Activated CD4-positive, alpha-beta T cell treated with anti-CD3 and anti-CD28 coated beads for 36 hours (primary cell): ENCODE results near the gene PDE3B. TPM values are rescaled to one million over a fixed set of nuclear protein-coding genes. Genes with fewer than 3 reads are reported as not detected.
A peak's percentile ranks its signal among the peaks of the same experiment; 100 is the strongest.

ENCODE experiments used
- ATAC-seq: fragments of 200-7000 bp; cut with Tn5 transposase; one replicate; pipeline ENCODE4 v1.10.0; 2021; ENCODE audit warnings: mild to moderate bottlenecking, moderate library complexity
- CTCF ChIA-PET: fragments of 350-600 bp; sonication (Branson Sonifier 250); formaldehyde crosslinking; loops from one replicate; lab custom pipeline; 2021; ENCODE audit warnings: antibody characterized with exemption; lab: Charles Lee
- POLR2A ChIA-PET: fragments of 350-600 bp; sonication (Branson Sonifier 250); formaldehyde crosslinking; loops from one replicate; lab custom pipeline; 2021; ENCODE audit warnings: antibody characterized with exemption, inconsistent platforms; lab: Charles Lee
- DNase-seq: peaks from one replicate; pipeline ENCODE4 v3.0.0-alpha.2; 2020
- H3K27ac Mint-ChIP-seq: one replicate; pipeline ENCODE4 v1.8.0; 2021; ENCODE audit warnings: mixed read lengths
- H3K27me3 Mint-ChIP-seq: one replicate; pipeline ENCODE4 v1.8.0; 2021; ENCODE audit warnings: mixed read lengths
- H3K36me3 Mint-ChIP-seq: one replicate; pipeline ENCODE4 v1.8.0; 2021; ENCODE audit warnings: low read depth, mixed read lengths
- H3K4me1 Mint-ChIP-seq: one replicate; pipeline ENCODE4 v1.8.0; 2021; ENCODE audit warnings: mixed read lengths
- H3K4me3 Mint-ChIP-seq: one replicate; pipeline ENCODE4 v1.8.0; 2021; ENCODE audit warnings: mild to moderate bottlenecking, moderate library complexity, mixed read lengths
- H3K9me3 Mint-ChIP-seq: one replicate; pipeline ENCODE4 v1.8.0; 2021; ENCODE audit warnings: low read depth, mixed read lengths
- intact Hi-C, 2 experiments: fragments of 100-400 bp; cut with DNase I in 1 of 2; cut with micrococcal nuclease in 1 of 2; formaldehyde crosslinking; loops; one replicate each; pipeline versions ENCODE4 v1.14.2 to v1.15.1; 2022 to 2024; cut with DNase I, micrococcal nuclease
- total RNA-seq, 2 experiments: library from RNA; stranded (reverse); gene quantifications; one replicate each; pipeline ENCODE4 v1.2.3, GENCODE V29; 2021

PDE3B gene
- total RNA-seq, 2 experiments from 2014 or later, result 24.7 to 25.8 TPM

- POLR2A ChIA-PET, result no interaction called here
- H3K36me3 Mint-ChIP-seq, result peaks cover 39% of the 10 kb centered on the region
- H3K4me1 Mint-ChIP-seq, result peaks cover 46% of the 10 kb centered on the region
- no peak overlapping the region for H3K27ac Mint-ChIP-seq
- ATAC-seq, result no peak
- intact Hi-C loops, result loop anchor here in 1 of 2 experiments (2.0 to 10.0 kb wide), 2 partner anchors 63 to 413 kb away; no protein-coding TSS in a partner anchor
- CTCF ChIA-PET, result interaction anchor here (0.7 kb wide), 1 partner anchor 15 kb away, joined by 3 read pairs; no protein-coding TSS in a partner anchor
- peaks cover 4% of the 10 kb centered on the region for H3K9me3 Mint-ChIP-seq
- no peaks in the 10 kb centered on the region for H3K27me3 Mint-ChIP-seq
- no peak for DNase-seq
- peak overlapping the region; percentile 75 for H3K4me3 Mint-ChIP-seq
Observed at GRCh38 chr11:14641801-14642200, 1.8 kb upstream of the PDE3B start.

DNA sequence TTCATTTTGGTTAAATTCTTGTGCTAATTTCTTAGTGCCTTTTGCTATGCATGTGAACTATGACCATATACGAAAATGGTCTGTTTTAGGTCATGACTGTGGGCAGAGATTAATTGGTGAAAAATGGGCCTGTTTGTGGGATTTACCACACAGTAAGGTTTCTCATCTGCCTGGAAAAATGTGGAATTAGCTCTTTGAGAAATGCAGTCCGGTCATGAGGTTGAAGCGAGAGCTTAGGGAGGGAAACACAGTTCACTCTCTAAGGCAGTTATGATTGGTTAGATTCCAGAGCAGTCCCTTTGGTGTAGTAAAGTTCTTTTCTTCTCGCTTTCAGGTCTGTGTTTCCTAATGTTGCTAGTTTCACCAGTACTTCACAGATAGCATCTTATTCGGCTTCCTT, 1.2 kb upstream of the PDE3B start:
- POLR2A ChIA-PET, result interaction anchor here (0.7 kb wide), 1 partner anchor 122 kb away, joined by 3 read pairs; the partner anchor contains the start of gene PSMA1
- DNase-seq, result no peak
- intact Hi-C loops, result loop anchor here in 1 of 2 experiments (2.0 to 10.0 kb wide), 2 partner anchors 64 to 412 kb away; no protein-coding TSS in a partner anchor
- peaks cover 35% of the 10 kb centered on the region for H3K36me3 Mint-ChIP-seq
- H3K27ac Mint-ChIP-seq, result peak overlapping the region; percentile 41
- peak overlapping the region; percentile 75 for H3K4me3 Mint-ChIP-seq
- no peak for ATAC-seq
- peaks cover 43% of the 10 kb centered on the region for H3K4me1 Mint-ChIP-seq
- H3K9me3 Mint-ChIP-seq, result no peaks in the 10 kb centered on the region
- H3K27me3 Mint-ChIP-seq, result no peaks in the 10 kb centered on the region
- CTCF ChIA-PET, result no interaction called here

DNA sequence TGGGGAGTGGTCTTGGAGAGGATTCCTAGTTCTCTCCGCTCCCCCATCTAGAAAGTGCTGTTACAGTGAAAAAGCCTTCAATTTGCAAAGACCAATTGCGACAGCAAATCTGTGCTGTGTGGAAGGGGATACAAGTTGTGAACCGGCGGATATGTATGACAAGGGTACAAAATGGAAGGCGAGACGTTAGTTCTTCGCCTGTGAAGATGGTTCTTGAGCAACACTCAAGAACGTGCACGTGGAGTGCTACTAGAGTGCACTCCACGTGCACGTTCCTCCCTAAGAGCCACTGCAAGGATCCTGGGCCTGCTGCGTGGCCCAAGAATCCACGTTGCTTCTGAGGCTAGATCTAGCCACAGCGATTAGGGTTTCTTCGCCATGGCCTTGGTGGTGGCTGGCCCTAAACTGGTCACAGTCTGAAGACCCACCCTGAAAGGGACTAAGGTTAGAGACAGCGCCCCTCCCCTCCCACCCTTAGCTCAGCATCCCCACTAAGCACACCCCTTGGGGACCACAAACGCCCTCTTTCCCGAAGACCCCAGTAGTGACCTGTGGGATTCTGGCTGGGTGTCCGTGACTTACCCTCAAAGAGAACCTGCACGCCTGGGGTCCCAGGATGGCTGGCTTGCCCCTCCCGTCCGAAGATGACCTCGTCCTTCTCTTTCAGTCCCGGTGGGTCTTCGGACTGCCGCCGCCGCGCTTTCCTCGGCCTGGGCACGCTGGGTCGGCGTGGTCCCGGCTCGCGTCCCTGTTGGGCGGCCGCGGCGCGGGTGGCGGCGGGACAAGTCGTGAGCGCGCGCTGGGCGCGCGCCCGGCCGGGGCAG, 519 bp upstream of the PDE3B start:
- H3K4me1 Mint-ChIP-seq, result peaks cover 46% of the 10 kb centered on the region
- no peak for ATAC-seq
- ChIA-PET CTCF (interaction anchor here (3.5 to 3.6 kb wide), 2 partner anchors 261 to 264 kb away, joined by 14 to 17 read pairs; no protein-coding TSS in a partner anchor), POLR2A (interaction anchor here (0.6 to 0.7 kb wide), 2 partner anchors 123 to 331 kb away, joined by 3 read pairs; partner anchors contain the start of gene PSMA1)
- H3K4me3 Mint-ChIP-seq, result peak overlapping the region; percentile 75
- peak overlapping the region; percentile 70 for H3K27ac Mint-ChIP-seq
- no peaks in the 10 kb centered on the region for H3K27me3 Mint-ChIP-seq
- DNase-seq, result peak; percentile 33
- intact Hi-C loops, result loop anchor here in 1 of 2 experiments (1.0 to 10.0 kb wide), 3 partner anchors 64 to 412 kb away; no protein-coding TSS in a partner anchor
- H3K9me3 Mint-ChIP-seq, result no peaks in the 10 kb centered on the region
- H3K36me3 Mint-ChIP-seq, result peaks cover 33% of the 10 kb centered on the region

DNA sequence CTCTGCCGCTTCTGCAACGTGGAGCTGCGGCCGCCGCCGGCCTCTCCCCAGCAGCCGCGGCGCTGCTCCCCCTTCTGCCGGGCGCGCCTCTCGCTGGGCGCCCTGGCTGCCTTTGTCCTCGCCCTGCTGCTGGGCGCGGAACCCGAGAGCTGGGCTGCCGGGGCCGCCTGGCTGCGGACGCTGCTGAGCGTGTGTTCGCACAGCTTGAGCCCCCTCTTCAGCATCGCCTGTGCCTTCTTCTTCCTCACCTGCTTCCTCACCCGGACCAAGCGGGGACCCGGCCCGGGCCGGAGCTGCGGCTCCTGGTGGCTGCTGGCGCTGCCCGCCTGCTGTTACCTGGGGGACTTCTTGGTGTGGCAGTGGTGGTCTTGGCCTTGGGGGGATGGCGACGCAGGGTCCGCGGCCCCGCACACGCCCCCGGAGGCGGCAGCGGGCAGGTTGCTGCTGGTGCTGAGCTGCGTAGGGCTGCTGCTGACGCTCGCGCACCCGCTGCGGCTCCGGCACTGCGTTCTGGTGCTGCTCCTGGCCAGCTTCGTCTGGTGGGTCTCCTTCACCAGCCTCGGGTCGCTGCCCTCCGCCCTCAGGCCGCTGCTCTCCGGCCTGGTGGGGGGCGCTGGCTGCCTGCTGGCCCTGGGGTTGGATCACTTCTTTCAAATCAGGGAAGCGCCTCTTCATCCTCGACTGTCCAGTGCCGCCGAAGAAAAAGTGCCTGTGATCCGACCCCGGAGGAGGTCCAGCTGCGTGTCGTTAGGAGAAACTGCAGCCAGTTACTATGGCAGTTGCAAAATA, 816 bp downstream of the PDE3B start:
- no peaks in the 10 kb centered on the region for H3K27me3 Mint-ChIP-seq
- peaks cover 51% of the 10 kb centered on the region for H3K4me1 Mint-ChIP-seq
- H3K36me3 Mint-ChIP-seq, result peaks cover 35% of the 10 kb centered on the region
- intact Hi-C loops, result loop anchor here (1.0 to 10.0 kb wide), 12 partner anchors 53 to 428 kb away; partner anchors contain the start of genes PSMA1 (in 2 of the 2), CALCB (in 1 of the 2) and COPB1 (in 1 of the 2)
- H3K9me3 Mint-ChIP-seq, result no peaks in the 10 kb centered on the region
- peak overlapping the region; percentile 89 for H3K27ac Mint-ChIP-seq
- peak overlapping the region; percentile 75 for H3K4me3 Mint-ChIP-seq
- POLR2A ChIA-PET, result interaction anchor here (0.6 to 1.9 kb wide), 11 partner anchors 9 to 262 kb away, joined by 3 to 7 read pairs (median 4); partner anchors contain the start of gene PSMA1
- DNase-seq, result peak; percentile 63
- CTCF ChIA-PET, result interaction anchor here (0.8 to 3.6 kb wide), 16 partner anchors 9 to 263 kb away, joined by 3 to 17 read pairs (median 5); partner anchors contain the start of gene CYP2R1
- ATAC-seq, result peak; percentile 37

GRCh38 chr11:14645015-14645912, 1.7 kb downstream of the PDE3B start:
- ATAC-seq (peak; percentile 55), DNase-seq (peak; percentile 59)
- H3K27ac Mint-ChIP-seq, result peak overlapping the region; percentile 89
- H3K36me3 Mint-ChIP-seq, result peaks cover 40% of the 10 kb centered on the region
- intact Hi-C loops, result loop anchor here (1.0 to 10.0 kb wide), 11 partner anchors 52 to 427 kb away; partner anchors contain the start of genes PSMA1 (in 2 of the 2), CALCB (in 1 of the 2) and COPB1 (in 1 of the 2)
- ChIA-PET POLR2A (interaction anchor here (0.9 to 1.9 kb wide), 11 partner anchors 8 to 261 kb away, joined by 3 to 7 read pairs (median 4); partner anchors contain the start of gene PSMA1), CTCF (interaction anchor here (0.6 to 3.6 kb wide), 19 partner anchors 9 to 262 kb away, joined by 3 to 17 read pairs (median 4); partner anchors contain the start of gene CYP2R1)
- H3K4me3 Mint-ChIP-seq, result peak overlapping the region; percentile 75
- H3K4me1 Mint-ChIP-seq, result peaks cover 52% of the 10 kb centered on the region
- no peaks in the 10 kb centered on the region for H3K9me3 Mint-ChIP-seq
- no peaks in the 10 kb centered on the region for H3K27me3 Mint-ChIP-seq

DNA sequence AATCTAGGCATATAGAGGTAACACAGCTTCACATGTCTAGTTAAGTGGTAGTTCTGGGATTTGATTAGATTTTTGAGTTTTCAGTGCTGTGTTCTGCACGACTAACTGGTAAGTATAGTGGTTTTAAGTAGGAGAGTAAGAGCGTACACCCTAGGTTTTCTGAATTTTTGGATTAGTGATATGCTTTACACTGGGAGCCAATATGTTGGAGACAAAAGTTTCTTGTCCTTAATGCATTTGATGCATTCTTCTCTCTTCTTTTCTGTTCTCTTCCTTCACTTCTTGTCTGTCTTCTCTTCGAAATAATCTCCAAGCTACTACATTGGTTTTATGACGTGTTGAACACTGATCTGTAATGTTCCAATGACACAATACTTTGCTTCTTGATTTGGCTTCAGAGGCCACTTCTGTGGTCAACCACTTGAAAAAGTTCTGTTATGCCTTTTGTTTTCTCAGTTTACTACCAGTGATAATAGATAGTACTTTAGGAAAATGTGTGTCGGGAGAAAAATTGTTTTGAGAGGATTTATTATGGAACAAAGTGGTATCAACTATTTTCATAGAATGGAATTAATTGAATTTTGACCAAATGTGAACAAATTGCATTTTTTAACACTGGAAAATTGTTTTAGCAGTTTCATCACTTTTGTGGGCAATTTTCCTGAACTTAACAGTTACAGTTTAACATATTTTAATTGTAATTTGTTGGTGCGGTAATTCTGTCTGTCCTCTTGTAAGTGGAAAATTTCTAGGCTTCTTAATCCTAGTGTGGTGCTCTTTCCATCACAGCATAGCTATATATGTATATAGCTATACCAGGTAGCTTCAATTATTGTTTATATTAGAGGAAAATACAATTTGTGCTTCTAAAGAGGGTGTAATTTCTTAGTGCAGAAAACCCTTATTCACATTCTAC, 2.6 kb downstream of the PDE3B start:
- intact Hi-C loops, result loop anchor here (1.0 to 10.0 kb wide), 12 partner anchors 51 to 426 kb away; partner anchors contain the start of genes PSMA1 (in 2 of the 2), CALCB (in 1 of the 2) and COPB1 (in 1 of the 2)
- POLR2A ChIA-PET, result interaction anchor here (1.0 to 1.9 kb wide), 3 partner anchors 68 to 126 kb away, joined by 3 to 6 read pairs (median 4); partner anchors contain the start of gene PSMA1
- peak overlapping the region; percentile 68 for H3K27ac Mint-ChIP-seq
- peaks cover 46% of the 10 kb centered on the region for H3K36me3 Mint-ChIP-seq
- CTCF ChIA-PET, result interaction anchor here (0.5 to 3.6 kb wide), 9 partner anchors 11 to 261 kb away, joined by 3 to 17 read pairs (median 10); no protein-coding TSS in a partner anchor
- DNase-seq (peak; percentile 29), ATAC-seq (no peak)
- H3K27me3 Mint-ChIP-seq, result no peaks in the 10 kb centered on the region
- H3K9me3 Mint-ChIP-seq, result no peaks in the 10 kb centered on the region
- H3K4me3 Mint-ChIP-seq, result peak overlapping the region; percentile 75
- H3K4me1 Mint-ChIP-seq, result peaks cover 51% of the 10 kb centered on the region

GRCh38 chr11:14650064-14650463, 6.5 kb downstream of the PDE3B start:
- no peaks in the 10 kb centered on the region for H3K27me3 Mint-ChIP-seq
- intact Hi-C loops, result no loop called here
- H3K9me3 Mint-ChIP-seq, result no peaks in the 10 kb centered on the region
- no peak overlapping the region for H3K27ac Mint-ChIP-seq
- ChIA-PET POLR2A (no interaction called here), CTCF (interaction anchor here (0.7 kb wide), 1 partner anchor 1038 kb away, joined by 4 read pairs; no protein-coding TSS in a partner anchor)
- DNase-seq, result no peak
- peaks cover 38% of the 10 kb centered on the region for H3K36me3 Mint-ChIP-seq
- no peak for ATAC-seq
- peaks cover 60% of the 10 kb centered on the region for H3K4me1 Mint-ChIP-seq
- H3K4me3 Mint-ChIP-seq, result no peak overlapping the region

DNA sequence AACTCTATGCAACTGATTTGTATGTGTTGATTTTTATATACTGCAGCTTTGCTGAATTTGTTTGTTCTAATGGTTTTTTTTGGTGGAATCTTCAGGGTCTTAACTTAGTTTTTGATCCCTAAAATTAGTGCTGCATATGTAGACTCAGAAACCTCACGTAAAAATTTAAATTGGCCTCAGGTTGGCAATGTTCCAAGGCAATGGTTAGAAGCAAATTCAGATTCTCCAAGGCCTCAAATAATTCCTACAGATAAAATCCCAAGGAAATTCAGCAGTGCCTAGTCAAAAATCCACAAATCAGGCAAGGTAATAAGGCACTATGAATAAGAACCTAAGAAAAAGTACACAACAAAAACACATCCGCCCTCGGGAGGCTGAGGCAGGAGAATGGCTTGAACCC, 9.5 kb downstream of the PDE3B start:
- ATAC-seq (no peak), DNase-seq (no peak)
- H3K36me3 Mint-ChIP-seq, result peaks cover 45% of the 10 kb centered on the region
- CTCF ChIA-PET, result interaction anchor here (1.5 kb wide), 1 partner anchor 254 kb away, joined by 5 read pairs; no protein-coding TSS in a partner anchor
- intact Hi-C loops, result no loop called here
- H3K4me1 Mint-ChIP-seq, result peaks cover 68% of the 10 kb centered on the region
- H3K9me3 Mint-ChIP-seq, result peaks cover 1% of the 10 kb centered on the region
- POLR2A ChIA-PET, result interaction anchor here (0.9 kb wide), 1 partner anchor 8 kb away, joined by 4 read pairs; no protein-coding TSS in a partner anchor
- no peaks in the 10 kb centered on the region for H3K27me3 Mint-ChIP-seq
- H3K4me3 Mint-ChIP-seq, result no peak overlapping the region
- H3K27ac Mint-ChIP-seq, result no peak overlapping the region

DNA sequence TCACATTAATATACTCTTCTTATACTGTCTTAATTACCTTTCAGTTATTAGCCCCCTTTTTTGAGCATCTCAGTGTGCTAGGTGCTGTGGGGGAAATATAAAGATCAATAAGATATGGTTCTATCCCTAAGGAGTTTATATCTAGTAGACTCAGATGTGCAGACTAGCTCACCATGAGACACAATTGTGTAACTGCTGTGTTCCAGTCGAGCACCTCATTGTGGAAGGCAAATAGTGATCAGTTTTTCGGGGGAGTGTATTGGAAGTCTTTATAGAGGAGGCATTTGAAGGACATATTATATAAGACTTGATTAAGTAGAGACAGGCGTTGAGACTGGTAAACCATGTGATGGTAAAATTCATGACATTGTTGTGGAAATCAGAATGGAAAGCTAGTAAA, 11.8 kb downstream of the PDE3B start:
- intact Hi-C loops, result no loop called here
- POLR2A ChIA-PET, result no interaction called here
- H3K36me3 Mint-ChIP-seq, result peaks cover 53% of the 10 kb centered on the region
- no peak for DNase-seq
- H3K27ac Mint-ChIP-seq, result no peak overlapping the region
- no peak for ATAC-seq
- H3K27me3 Mint-ChIP-seq, result no peaks in the 10 kb centered on the region
- no peak overlapping the region for H3K4me3 Mint-ChIP-seq
- H3K4me1 Mint-ChIP-seq, result peaks cover 49% of the 10 kb centered on the region
- H3K9me3 Mint-ChIP-seq, result peaks cover 1% of the 10 kb centered on the region
- CTCF ChIA-PET, result interaction anchor here (0.6 to 1.1 kb wide), 2 partner anchors 248 to 250 kb away, joined by 3 read pairs; no protein-coding TSS in a partner anchor
